ENCODE results near the gene CA11.

CA11 gene

DNA sequence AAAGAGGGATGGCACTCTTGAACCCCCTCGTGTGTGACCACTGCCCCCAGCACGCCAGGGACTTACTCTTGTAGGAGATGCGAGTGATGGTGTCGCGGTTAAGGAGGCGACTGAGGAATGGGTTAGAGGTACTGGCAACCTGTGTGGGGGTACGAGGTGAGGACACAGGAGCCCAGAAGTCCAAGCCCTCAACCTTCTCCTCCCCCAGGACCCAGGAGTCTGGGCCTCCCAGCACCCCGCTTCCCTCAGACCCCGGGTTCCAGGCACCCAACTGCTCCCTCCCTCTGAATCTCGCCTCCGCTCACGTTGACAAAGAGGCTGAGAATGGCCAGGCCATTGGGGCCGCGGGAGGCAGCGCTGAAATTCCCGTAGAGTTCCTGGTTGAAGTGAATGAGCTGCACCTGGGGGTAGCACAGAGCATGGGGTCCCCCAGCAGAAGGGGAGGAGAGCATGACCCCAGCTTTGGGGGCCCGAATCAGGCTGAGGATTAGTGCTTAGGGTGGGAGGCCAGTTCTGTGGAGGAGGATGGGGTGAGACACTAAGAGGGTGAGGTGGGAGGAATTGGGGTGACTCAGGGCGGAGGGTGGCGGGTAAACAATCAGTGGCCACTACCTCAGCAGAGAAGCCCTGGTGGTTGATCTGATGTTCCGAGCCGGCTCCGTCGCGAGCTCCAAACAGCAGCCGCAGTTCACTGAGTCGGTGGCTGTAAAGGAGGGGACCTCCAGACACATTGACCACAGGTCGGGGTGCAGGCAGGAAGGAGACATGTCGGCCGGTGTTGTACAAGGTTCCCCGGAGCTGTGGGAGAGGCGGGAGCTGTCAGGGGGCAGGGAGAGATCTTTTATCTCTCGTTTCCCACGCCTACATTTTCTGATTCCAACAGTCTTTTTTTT is 6.3 kb downstream of the CA11 start:
- Histone ChIP-seq H3K4me1 (ENCODE audit: insufficient read depth, low read length) (peaks cover 17% of the 10 kb centered on the region), H3K27ac (ENCODE audit: low read depth, low read length) (peak overlapping the region; percentile 48; the same call in 1 of the 2 replicates), H3K9ac (ENCODE audit: low read depth, low read length) (no peak overlapping the region), H3K36me3 (ENCODE audit: insufficient read depth, low read length) (no peaks in the 10 kb centered on the region), H3K4me3 (ENCODE audit: low read length) (no peak overlapping the region), H3K27me3 (ENCODE audit: insufficient read depth, low read length) (peaks cover 15% of the 10 kb centered on the region), H3K9me3 (ENCODE audit: insufficient read depth, low read depth, low read length) (no peaks in the 10 kb centered on the region)
- 87% methylated on average over 31 of the region's 33 CpGs for WGBS

DNA sequence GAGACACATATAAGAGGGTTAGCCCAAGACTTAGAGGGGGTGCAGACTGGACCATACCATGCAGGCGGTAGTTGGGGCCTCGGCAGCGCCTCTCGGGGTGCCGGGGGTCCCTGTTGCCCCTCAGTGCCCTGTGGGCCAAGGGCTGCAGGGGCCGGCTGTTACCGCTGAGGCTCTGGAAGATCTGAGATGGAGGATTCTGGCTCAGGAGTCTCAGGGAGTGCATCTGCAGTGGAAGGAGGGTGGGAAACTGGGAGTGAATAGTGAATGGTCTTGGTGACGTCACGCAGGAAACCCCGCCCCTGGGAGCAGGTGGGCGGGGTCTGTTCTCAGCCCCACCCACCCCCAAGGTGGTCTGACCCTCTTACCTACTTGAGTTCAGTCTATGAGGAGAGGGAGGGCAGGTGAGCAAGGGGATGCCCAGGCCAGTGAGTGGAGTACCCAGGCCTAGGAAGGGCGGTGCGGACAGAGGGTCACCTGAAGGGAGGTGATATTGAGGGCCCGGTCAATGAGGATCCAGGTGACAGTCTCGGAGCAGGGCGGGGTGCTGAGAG is 7.1 kb downstream of the CA11 start:
- Histone ChIP-seq H3K9ac (ENCODE audit: low read depth, low read length) (no peak overlapping the region), H3K36me3 (ENCODE audit: insufficient read depth, low read length) (no peaks in the 10 kb centered on the region), H3K4me1 (ENCODE audit: insufficient read depth, low read length) (peaks cover 14% of the 10 kb centered on the region), H3K27me3 (ENCODE audit: insufficient read depth, low read length) (peaks cover 15% of the 10 kb centered on the region), H3K27ac (ENCODE audit: low read depth, low read length) (peak overlapping the region; percentile 90; the same call in 1 of the 2 replicates), H3K9me3 (ENCODE audit: insufficient read depth, low read depth, low read length) (no peaks in the 10 kb centered on the region), H3K4me3 (ENCODE audit: low read length) (peak overlapping the region; percentile 29; the same call in 1 of the 2 replicates)
- WGBS, result 88% methylated on average over 15 of the region's 16 CpGs

DNA sequence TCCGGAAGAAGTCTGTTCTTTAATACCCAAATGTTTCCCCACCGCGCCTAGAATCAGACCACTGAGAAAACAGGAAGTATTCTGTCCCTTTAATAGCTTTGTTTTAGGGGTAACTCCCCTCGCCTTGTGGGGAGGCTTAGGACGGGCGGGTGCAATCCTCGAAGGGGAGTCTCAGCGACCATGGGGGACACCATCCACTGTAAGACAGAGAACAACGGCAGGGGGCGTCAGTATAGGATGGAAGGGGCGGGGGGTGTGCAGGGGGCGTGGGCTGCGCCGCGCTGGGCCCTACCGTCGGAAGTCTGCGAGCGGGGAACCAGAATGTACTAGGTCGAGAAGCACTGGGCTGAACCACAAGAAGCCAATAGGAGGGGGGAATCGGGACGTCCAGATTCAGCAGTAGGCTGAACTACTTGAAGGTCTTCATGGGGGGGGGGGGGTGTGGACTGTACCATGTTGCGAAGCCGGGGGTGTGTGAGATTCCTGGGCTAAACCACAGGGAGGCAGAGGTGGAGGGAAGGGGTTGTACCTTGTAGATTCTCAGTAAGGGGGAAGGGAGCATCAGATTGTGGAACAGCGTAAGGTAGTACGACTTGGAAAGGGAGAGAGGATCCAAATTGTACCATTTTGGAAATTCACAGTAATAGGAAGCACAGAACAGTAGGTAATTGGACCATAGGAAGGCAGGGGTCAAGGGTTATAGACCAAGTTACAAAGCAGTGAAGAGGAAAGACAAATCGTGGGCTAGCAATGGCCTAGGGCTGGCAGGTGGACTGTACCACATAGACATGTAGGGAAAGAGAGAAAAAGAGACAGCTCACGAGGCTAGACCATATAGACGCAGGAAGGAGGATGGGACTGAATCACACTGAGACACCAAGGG is 7.8 kb downstream of the CA11 start:
- Histone ChIP-seq H3K4me1 (ENCODE audit: insufficient read depth, low read length) (peaks cover 16% of the 10 kb centered on the region), H3K9ac (ENCODE audit: low read depth, low read length) (peak overlapping the region; percentile 71), H3K27me3 (ENCODE audit: insufficient read depth, low read length) (peaks cover 15% of the 10 kb centered on the region), H3K27ac (ENCODE audit: low read depth, low read length) (peak overlapping the region; percentile 90), H3K9me3 (ENCODE audit: insufficient read depth, low read depth, low read length) (no peaks in the 10 kb centered on the region), H3K4me3 (ENCODE audit: low read length) (peak overlapping the region; percentile 53), H3K36me3 (ENCODE audit: insufficient read depth, low read length) (no peaks in the 10 kb centered on the region)
- WGBS, result 14% methylated on average over 29 of the region's 29 CpGs

DNA sequence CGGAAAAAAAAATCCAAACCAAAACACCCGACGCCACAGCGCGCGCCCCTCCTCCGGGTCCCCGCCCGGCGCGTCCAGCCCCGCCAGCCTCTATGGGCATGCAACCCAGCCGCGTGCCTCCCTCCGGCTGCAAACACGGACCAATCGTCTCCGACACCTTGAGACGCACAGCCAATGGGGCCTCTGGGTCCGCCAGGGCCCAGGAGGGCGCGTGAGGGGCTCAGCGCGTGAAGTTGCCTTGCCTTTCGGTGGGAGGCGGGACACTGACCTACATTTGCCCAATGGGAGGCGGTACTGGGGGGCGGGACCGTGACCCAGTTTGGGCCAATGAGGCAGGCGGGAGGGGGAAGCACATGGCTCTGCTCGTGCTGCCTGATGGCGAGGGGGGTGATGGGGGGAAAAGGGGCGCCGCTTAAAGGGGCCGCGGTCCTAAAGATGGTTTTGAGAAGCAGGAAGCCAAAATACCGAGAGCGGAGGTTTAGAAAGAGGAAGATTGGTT is 8.5 kb downstream of the CA11 start:
- under 1% methylated on average over 38 of the region's 38 CpGs for WGBS
- Histone ChIP-seq H3K4me1 (ENCODE audit: insufficient read depth, low read length) (peaks cover 16% of the 10 kb centered on the region), H3K36me3 (ENCODE audit: insufficient read depth, low read length) (0 out of 2 replicates have a peak, but pooled peaks cover 2% of the 10 kb centered on the region)

DNA sequence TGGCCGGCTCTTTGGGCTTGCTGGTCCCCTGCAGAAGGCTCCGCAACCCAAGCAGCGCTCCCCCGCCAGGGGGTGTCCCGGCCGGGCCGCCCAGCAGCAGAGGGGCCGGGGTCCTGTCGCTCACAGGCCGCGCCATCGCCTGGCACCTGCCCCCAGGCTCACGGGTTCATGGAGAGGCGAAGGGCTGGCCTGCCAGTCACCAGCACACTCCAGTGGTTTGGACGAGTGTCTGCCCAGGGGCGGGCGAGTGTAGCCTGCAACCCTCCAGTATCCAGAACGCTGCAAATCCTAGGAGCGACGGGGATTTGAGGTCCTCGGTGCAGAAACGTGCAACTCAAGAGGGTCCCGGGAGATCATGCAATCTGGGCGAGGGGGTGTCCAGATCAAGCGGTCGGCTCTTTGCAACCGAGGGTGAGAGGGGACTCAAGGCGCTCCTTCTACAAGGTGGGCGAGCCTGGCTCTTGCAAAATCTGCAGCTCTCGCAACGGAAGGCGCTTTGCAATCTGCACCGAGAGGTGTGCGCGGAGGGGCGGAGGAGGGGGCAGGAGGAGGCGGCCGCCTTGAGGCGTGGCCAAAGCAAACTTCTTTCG is 9.0 kb downstream of the CA11 start, which contains the start of gene DBP:
Gene DBP (minus strand): TSS at position 521 of the 590 bp plus-strand sequence. CDS start 385 bp downstream, at position 136.
- Histone ChIP-seq H3K9me3 (ENCODE audit: insufficient read depth, low read depth, low read length) (no peaks in the 10 kb centered on the region), H3K4me1 (ENCODE audit: insufficient read depth, low read length) (peaks cover 16% of the 10 kb centered on the region), H3K27ac (ENCODE audit: low read depth, low read length) (peak within 1 kb of the TSS; percentile 90), H3K4me3 (ENCODE audit: low read length) (peak within 1 kb of the TSS; percentile 80), H3K27me3 (ENCODE audit: insufficient read depth, low read length) (peaks cover 15% of the 10 kb centered on the region), H3K9ac (ENCODE audit: low read depth, low read length) (peak within 1 kb of the TSS; percentile 71), H3K36me3 (ENCODE audit: insufficient read depth, low read length) (0 out of 2 replicates have a peak, but pooled peaks cover 2% of the 10 kb centered on the region)
- 1% methylated on average over 40 of the region's 40 CpGs for WGBS

More for the DNA sequence above, 8.5 kb downstream of the CA11 start:
- peak overlapping the region; percentile 71 for H3K9ac ChIP-seq (ENCODE audit: low read depth, low read length)
- peak overlapping the region; percentile 90 for H3K27ac ChIP-seq (ENCODE audit: low read depth, low read length)
- peaks cover 15% of the 10 kb centered on the region for H3K27me3 ChIP-seq (ENCODE audit: insufficient read depth, low read length)
- peak overlapping the region; percentile 80 for H3K4me3 ChIP-seq (ENCODE audit: low read length)
- no peaks in the 10 kb centered on the region for H3K9me3 ChIP-seq (ENCODE audit: insufficient read depth, low read depth, low read length)

DNA sequence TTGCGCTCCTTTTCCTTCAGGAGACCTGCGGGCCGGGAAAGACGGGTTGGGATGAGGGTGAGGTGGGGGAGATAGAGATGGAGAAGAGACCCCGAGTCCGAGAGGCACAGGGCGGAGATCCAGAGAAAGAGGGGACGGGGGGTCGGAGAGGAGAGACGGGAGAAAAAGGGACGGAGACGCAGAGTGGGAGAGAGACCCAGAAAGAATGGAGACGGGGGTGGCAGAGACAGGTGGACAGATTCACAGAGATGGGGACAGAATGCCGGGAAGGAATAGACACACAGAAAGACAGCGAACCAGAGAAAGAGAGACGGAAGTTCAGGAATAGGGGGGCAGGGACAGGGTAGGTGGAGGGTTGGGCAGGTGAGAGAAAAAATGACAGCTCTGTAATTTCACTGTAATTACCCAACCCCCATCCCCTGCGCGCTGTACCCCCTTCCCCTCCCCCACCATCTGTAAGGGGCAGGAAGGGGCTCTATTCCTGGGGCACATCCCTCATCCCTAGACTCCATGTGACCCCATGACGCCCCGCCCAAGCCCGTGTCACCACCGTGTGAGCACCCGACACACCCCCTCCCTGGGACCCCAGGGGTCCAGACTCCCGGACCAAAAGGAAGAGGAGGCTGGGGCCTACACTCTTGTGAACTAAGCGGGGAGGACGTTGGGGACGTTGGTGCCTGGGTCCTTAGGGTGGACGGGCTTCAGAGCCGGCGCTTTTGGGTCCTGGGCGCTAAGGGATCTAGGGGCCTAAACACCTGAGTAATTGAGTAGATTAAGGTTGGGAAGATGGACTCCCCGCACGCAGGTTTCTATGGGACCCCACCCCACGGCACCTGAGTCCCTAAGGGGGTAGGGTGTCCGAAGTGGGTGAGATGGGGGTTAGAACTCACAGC is 9.8 kb downstream of the CA11 start:
- WGBS, result 5% methylated on average over 34 of the region's 35 CpGs
- Histone ChIP-seq H3K4me1 (ENCODE audit: insufficient read depth, low read length) (peaks cover 16% of the 10 kb centered on the region), H3K27ac (ENCODE audit: low read depth, low read length) (no peak overlapping the region; the same call in 1 of the 2 replicates), H3K36me3 (ENCODE audit: insufficient read depth, low read length) (0 out of 2 replicates have a peak, but pooled peaks cover 2% of the 10 kb centered on the region), H3K9ac (ENCODE audit: low read depth, low read length) (peak overlapping the region; percentile 36), H3K27me3 (ENCODE audit: insufficient read depth, low read length) (peaks cover 15% of the 10 kb centered on the region), H3K4me3 (ENCODE audit: low read length) (peak overlapping the region; percentile 80), H3K9me3 (ENCODE audit: insufficient read depth, low read depth, low read length) (no peaks in the 10 kb centered on the region)

DNA sequence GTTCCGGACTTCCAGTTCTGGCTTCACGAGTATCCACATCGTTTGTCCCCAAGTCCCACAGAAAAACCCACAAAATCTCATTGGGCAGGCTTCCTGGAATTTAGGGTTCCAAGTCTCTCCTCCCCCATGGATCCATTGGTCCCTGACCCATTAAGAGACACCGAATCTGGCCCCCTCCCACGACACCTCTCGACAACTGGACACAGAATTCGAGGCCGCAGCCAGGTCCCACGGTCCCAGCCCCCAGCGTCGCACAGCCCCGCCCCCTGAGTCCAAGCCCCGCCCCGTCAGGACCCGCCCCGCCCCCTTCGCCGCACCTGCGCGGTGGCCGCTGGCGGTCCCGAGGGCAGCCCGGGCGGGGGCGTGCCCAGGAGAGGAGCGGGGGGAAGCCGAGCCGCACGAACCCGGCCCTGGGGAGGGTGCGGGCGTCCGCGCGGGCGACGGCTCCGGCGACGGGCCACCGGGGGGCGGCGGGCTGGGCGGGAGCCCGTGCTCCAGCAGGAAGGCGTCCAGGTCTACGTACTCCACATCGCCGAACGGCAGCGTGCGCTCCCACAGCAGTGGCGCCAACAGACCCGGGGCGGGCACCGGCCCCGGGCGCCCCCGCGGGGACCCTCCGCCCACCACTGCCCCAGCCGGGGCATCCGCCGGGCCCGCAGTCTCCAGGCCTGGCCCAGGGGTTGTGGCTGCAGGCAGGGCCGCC is 10.6 kb downstream of the CA11 start:
- 2% methylated on average over 67 of the region's 67 CpGs for WGBS
- Histone ChIP-seq H3K4me1 (ENCODE audit: insufficient read depth, low read length) (peaks cover 16% of the 10 kb centered on the region), H3K9ac (ENCODE audit: low read depth, low read length) (peak overlapping the region; percentile 36; the same call in 1 of the 2 replicates), H3K36me3 (ENCODE audit: insufficient read depth, low read length) (0 out of 2 replicates have a peak, but pooled peaks cover 2% of the 10 kb centered on the region), H3K9me3 (ENCODE audit: insufficient read depth, low read depth, low read length) (no peaks in the 10 kb centered on the region), H3K27ac (ENCODE audit: low read depth, low read length) (peak overlapping the region; percentile 84; the same call in 1 of the 2 replicates), H3K4me3 (ENCODE audit: low read length) (peak overlapping the region; percentile 80), H3K27me3 (ENCODE audit: insufficient read depth, low read length) (peaks cover 15% of the 10 kb centered on the region)

DNA sequence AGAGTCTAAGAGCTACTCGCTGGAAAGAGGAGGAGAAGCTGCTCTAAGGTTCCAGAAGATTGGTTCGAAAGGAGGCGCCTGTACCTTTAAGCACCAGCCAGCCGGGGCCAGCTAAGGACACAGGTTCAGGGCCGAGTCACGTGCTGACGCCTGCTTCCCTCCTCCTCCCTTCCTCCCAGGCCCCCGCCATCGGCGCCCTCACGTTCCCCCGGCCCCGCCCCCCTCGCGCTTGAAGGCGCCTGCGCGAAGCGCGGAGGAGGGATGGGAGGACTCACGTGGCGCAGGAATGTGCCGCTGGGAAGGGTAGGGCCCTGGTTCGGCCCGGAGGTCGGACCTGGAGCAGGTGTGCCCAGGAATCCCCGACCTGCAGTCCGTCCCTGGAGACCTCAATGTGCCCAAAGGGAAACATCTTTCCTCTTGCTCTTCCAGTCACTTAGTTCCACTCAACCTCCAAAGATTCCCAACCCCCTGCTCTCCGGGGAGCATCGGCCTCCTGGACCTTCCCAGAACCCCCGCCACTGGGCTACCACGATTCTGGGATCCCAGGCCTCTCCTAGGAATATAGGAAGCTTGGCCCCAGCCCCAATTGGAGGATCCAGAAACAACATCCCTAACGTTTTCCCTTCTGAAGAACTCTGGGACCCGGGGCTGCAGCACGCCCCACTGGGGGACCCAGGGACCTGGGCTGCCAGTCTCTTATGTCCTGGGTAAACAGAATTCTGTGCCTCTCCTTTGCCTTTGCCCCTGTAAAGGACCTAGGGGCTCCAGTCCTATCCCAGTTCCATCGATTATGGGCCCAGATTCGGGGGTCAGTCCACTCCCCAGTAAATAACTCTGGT is 11.3 kb downstream of the CA11 start:
- Histone ChIP-seq H3K4me3 (ENCODE audit: low read length) (peak overlapping the region; percentile 44), H3K4me1 (ENCODE audit: insufficient read depth, low read length) (peaks cover 12% of the 10 kb centered on the region), H3K9ac (ENCODE audit: low read depth, low read length) (peak overlapping the region; percentile 23), H3K36me3 (ENCODE audit: insufficient read depth, low read length) (0 out of 2 replicates have a peak, but pooled peaks cover 2% of the 10 kb centered on the region), H3K27ac (ENCODE audit: low read depth, low read length) (peak overlapping the region; percentile 84; the same call in 1 of the 2 replicates), H3K27me3 (ENCODE audit: insufficient read depth, low read length) (peaks cover 15% of the 10 kb centered on the region), H3K9me3 (ENCODE audit: insufficient read depth, low read depth, low read length) (no peaks in the 10 kb centered on the region)
- 8% methylated on average over 37 of the region's 37 CpGs for WGBS

DNA sequence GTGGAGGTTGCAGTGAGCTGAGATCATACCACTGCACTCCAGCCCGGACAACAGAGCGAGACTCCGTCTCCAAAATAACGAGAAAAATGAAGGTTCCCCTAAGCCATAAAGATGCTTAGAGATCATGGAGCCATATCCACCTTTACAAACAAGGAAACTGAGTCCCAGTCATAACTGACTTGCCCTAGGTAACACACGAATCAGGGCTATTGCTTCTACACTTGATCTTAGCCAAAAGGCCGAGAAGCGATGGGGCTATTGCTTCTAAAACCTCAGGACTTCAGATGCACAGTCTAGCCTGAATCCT is 12.0 kb downstream of the CA11 start:
- Histone ChIP-seq H3K36me3 (ENCODE audit: insufficient read depth, low read length) (0 out of 2 replicates have a peak, but pooled peaks cover 2% of the 10 kb centered on the region), H3K4me3 (ENCODE audit: low read length) (peak overlapping the region; percentile 26), H3K27me3 (ENCODE audit: insufficient read depth, low read length) (peaks cover 15% of the 10 kb centered on the region), H3K4me1 (ENCODE audit: insufficient read depth, low read length) (peaks cover 12% of the 10 kb centered on the region), H3K9ac (ENCODE audit: low read depth, low read length) (peak overlapping the region; percentile 23), H3K27ac (ENCODE audit: low read depth, low read length) (peak overlapping the region; percentile 46; the same call in 1 of the 2 replicates), H3K9me3 (ENCODE audit: insufficient read depth, low read depth, low read length) (no peaks in the 10 kb centered on the region)
- WGBS, result 84% methylated on average over 7 of the region's 7 CpGs
